ENCODE measurements around the gene GPR155. TPM values are rescaled to one million over a fixed set of nuclear protein-coding genes. Genes with fewer than 3 reads are reported as not detected.
A peak's percentile ranks its signal among the peaks of the same experiment; 100 is the strongest.

The GPR155 gene
- total and polyA plus RNA-seq, 9 of the 15 experiments (the other 6 are each of a cell fraction or from before 2014, with no cell fraction given): 0.04 to 0.40 (median 0.11) TPM; not detected in 1

GRCh38 chr2:174395284-174395968, 91.4 kb downstream of the GPR155 start, which contains the start of gene SCRN3 (continued):
- TF ChIP-seq HINFP (tag; conservative IDR thresholded peaks at IDR 0.05; ENCODE audit: low read depth) (no peak), ILK (tag; IDR thresholded peaks at IDR 0.05; ENCODE audit: borderline replicate concordance, low read depth) (no peak), ZNF75A (CRISPR knock-in tag; IDR thresholded peaks at IDR 0.05) (no peak), ZNF830 (CRISPR knock-in tag; IDR thresholded peaks at IDR 0.05) (no peak), HNRNPK (IDR thresholded peaks at IDR 0.05; ENCODE audit: low read depth, low read length, poor library complexity, severe bottlenecking) (no peak), ZBTB2 (IDR thresholded peaks at IDR 0.05) (no peak), PHB (CRISPR knock-in tag; IDR thresholded peaks at IDR 0.05) (no peak), CREB3 (tag; conservative IDR thresholded peaks at IDR 0.05; ENCODE audit: low read depth) (peak; percentile 46; the same call in 1 of the 2 replicates), ID3 (CRISPR knock-in tag; IDR thresholded peaks at IDR 0.05) (no peak), ID3 (tag; IDR thresholded peaks at IDR 0.05) (peak; percentile 51), HES1 (IDR thresholded peaks at IDR 0.05; ENCODE audit: low read depth) (0 out of 2 replicates have a peak, but pooled peaks have one; percentile 14), EZH2 (IDR thresholded peaks at IDR 0.05; ENCODE audit: borderline replicate concordance, low read depth, low read length) (no peak), SREBF2 (CRISPR knock-in tag; IDR thresholded peaks at IDR 0.05) (no peak), STAG1 (CRISPR knock-in tag; IDR thresholded peaks at IDR 0.05; ENCODE audit: borderline replicate concordance) (no peak), ZNF263 (CRISPR knock-in tag; IDR thresholded peaks at IDR 0.05; ENCODE audit: borderline replicate concordance) (peak; percentile 49; the same call in 1 of the 2 replicates), TCFL5 (CRISPR knock-in tag; conservative IDR thresholded peaks at IDR 0.05) (no peak), IRF2 (CRISPR knock-in tag; IDR thresholded peaks at IDR 0.05) (no peak), TRIM24 (IDR thresholded peaks at IDR 0.05) (no peak), NELFE (IDR thresholded peaks at IDR 0.05; ENCODE audit: insufficient read depth, insufficient read length) (no peak), MAZ (CRISPR knock-in tag; conservative IDR thresholded peaks at IDR 0.05 in 1 of 2, IDR thresholded peaks at IDR 0.05 in 1 of 2) (peak; percentile 70 to 73), ZNF41 (CRISPR knock-in tag; conservative IDR thresholded peaks at IDR 0.05) (no peak), E2F4 (CRISPR knock-in tag; IDR thresholded peaks at IDR 0.05; ENCODE audit: low read depth) (no peak)

Measured in K562 (cell line).